Activated CD8-positive, alpha-beta memory T cell treated with anti-CD3 and anti-CD28 coated beads, Interleukin-2, amount 50 U/mL, for 1 hour (primary cell): ENCODE measurements around the gene NRCAM.

ENCODE experiments used
- DNase-seq: peaks from one replicate; pipeline ENCODE4 v3.0.0-alpha.2; 2020; ENCODE audit errors: extremely low read depth

The NRCAM gene

GRCh38 chr7:108129018-108129965 lies 326.9 kb downstream of the NRCAM start:
- DNase-seq, result no peak

GRCh38 chr7:108128514-108128913 lies 327.7 kb downstream of the NRCAM start:
- no peak for DNase-seq

GRCh38 chr7:108127461-108127860 lies 328.8 kb downstream of the NRCAM start:
- no peak for DNase-seq

GRCh38 chr7:108124820-108125219 lies 331.4 kb downstream of the NRCAM start:
- DNase-seq, result no peak

- DNase-seq, result no peak
These were observed 334.1 kb downstream of the NRCAM start for GRCh38 chr7:108122181-108122580.

GRCh38 chr7:108120933-108121332 lies 335.3 kb downstream of the NRCAM start:
- DNase-seq, result no peak

- DNase-seq, result no peak
These were observed 336.0 kb downstream of the NRCAM start for GRCh38 chr7:108120196-108120595.

- no peak for DNase-seq
These were observed 337.3 kb downstream of the NRCAM start for GRCh38 chr7:108118959-108119358.

GRCh38 chr7:108114117-108114841 lies 342.0 kb downstream of the NRCAM start:
- no peak for DNase-seq

GRCh38 chr7:108112683-108113082 lies 343.6 kb downstream of the NRCAM start:
- DNase-seq, result no peak

- DNase-seq, result no peak
These were observed 346.9 kb downstream of the NRCAM start for GRCh38 chr7:108109221-108109908.

- DNase-seq, result no peak
These were observed 348.1 kb downstream of the NRCAM start for GRCh38 chr7:108108131-108108530.

- no peak for DNase-seq
These were observed 351.9 kb downstream of the NRCAM start for GRCh38 chr7:108104324-108104723.

- no peak for DNase-seq
These were observed 352.5 kb downstream of the NRCAM start for GRCh38 chr7:108103558-108104298.

- DNase-seq, result no peak
These were observed 353.4 kb downstream of the NRCAM start for GRCh38 chr7:108102671-108103312.

GRCh38 chr7:108101759-108102158 lies 354.5 kb downstream of the NRCAM start:
- DNase-seq, result no peak

- DNase-seq, result no peak
These were observed 356.5 kb downstream of the NRCAM start for GRCh38 chr7:108099713-108100112.

GRCh38 chr7:108097703-108098102 lies 358.5 kb downstream of the NRCAM start:
- DNase-seq, result no peak
